ELR (cell line): Measurements from ENCODE around the gene CA5A.
"Not testable (repeated sequence)": the region's sequence is repeated elsewhere in the genome, so short reads cannot be mapped to it uniquely, and the experiment has no call there.

Experiments
- DNase-seq: peaks from one replicate; pipeline ENCODE4 v3.0.0-alpha.2; 2015; ENCODE audit warnings: low read depth

Gene CA5A

DNA sequence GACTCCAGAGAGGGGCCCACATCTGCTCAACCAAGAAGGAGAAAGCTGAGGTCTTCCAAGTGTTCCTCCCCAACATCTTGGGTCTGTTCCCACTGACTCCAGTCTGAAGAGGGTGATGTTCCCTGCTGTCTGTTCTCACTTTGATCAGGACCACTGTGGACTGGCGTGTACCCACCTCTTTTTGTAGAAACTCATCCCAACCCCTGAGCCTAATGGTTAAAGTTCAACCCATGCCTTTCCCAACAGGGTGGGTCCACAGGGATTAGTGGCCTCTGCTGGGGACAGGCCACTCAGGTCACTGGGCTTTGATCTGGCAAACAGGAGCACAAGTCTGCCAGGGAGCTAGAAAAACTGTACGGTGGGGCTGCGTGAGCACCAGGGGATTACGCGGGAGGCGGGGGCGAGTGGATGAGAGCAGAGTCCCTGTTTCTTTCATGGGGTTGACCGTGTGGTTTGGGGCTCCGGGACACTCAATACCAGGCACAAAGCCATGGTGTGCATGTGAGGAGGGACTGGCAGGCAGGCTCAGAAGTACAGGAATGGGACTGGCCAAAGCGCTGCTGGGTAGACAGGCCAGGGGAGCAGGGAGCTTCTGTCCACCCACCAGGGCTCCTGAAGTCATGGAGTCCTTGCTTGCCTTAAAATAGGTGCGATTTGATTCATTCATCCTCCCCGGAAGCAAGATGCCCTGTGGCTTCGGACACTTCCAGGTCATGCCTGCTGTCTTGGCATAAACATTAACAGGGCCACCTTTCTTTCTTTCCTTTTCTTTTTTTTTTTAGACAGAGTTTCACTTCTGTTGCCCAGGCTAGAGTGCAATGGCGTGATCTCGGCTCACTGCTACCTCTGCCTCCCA, at the start of gene CA5A:
TSS of gene CA5A (minus strand) at position 155 of the 856 bp plus-strand sequence. CDS start at position 76, 79 bp downstream.
- no peak for DNase-seq

- not testable (repeated sequence) for DNase-seq
Observed at GRCh38 chr16:87985493-87985892, 49.2 kb upstream of the CA5A start.

DNA sequence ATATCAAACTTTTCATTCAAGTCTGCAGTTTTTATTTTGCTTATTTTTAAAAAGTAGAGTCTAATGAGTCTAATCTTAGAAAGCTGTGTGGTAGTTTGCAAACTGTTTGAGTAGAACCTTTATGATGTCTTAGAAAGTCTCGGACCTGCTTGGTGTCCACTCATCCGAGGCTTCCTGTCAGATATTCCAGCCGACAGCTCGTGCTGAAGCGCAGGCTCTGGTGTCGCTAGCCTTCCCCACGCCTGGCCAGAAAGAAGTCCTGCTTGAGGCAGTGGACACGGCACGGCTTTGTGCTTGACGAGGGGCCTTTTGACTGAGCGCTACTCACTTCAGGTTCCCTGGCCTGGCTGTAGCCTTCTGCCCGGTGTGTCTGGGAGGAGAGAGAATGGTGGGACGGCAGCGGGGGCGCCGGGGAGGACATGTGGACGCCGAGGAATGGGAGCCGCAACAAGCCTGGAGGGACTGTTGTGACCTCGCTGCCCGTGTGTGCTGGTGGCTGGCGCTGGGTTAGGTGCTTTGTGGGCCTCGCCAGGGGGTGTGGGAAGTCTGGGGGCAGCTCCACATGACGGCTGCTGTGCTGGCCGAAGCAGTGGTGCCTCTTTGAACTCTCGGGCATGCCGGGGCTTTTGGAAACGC, 48.4 kb upstream of the CA5A start:
- no peak for DNase-seq

- DNase-seq: not testable (repeated sequence)
Observed at GRCh38 chr16:87984180-87984579, 47.9 kb upstream of the CA5A start.

- peak; percentile 53 for DNase-seq
Observed at GRCh38 chr16:87983737-87984097, 47.4 kb upstream of the CA5A start.

DNA sequence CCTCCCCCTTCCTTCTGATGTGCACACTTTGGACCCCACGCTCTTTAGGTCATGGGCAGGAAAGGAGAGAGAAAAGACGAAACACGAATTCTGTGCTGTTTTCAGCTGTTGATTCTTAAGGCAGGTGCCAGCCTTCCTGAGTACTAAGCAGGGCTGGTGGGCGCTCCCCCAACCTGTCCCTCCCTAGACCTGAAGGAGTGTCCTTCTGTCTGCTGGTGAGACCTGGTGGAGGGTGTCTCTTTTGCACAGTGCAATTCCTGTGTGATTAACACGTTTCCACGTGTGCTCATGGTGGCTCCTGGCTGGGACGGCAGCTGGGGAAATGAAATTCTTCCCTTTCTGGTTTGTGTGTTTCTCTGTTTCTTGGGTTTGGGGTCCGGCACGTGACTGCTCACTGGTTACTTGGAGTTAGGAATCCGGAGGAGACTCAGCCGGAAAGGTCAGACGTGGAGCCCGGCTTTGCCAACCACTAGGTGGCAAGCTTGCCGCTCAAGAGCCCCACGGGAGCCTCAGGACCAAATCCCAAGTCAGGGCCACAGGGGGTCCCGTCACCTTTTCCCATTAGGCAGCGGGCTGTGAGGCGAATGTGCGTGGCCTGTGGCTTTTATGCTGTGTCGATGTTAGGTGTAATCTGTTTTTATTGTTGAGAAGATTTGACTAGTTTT, 46.9 kb upstream of the CA5A start:
- DNase-seq: peak; percentile 20

- no peak for DNase-seq
Observed at GRCh38 chr16:87982581-87983041, 46.3 kb upstream of the CA5A start.

DNA sequence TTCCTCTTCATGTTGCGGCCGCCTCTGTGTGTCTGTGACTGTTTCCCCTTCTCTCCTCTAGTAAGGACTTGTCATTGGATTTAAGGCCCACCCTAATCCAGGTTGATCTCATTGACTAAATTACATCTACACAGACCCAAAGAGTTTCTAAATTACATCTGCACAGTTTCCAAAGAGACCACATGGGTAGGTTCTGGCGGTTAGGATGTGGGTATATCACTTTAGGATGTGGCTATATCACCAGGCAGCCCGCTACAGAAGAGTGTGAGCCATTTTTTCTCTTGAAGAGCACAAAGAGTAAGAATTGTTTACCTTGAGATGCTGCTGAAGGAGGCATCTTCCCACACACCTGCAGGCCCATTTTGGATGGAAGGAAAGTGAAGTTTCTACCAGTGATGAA, 45.0 kb upstream of the CA5A start:
- DNase-seq: not testable (repeated sequence)

DNA sequence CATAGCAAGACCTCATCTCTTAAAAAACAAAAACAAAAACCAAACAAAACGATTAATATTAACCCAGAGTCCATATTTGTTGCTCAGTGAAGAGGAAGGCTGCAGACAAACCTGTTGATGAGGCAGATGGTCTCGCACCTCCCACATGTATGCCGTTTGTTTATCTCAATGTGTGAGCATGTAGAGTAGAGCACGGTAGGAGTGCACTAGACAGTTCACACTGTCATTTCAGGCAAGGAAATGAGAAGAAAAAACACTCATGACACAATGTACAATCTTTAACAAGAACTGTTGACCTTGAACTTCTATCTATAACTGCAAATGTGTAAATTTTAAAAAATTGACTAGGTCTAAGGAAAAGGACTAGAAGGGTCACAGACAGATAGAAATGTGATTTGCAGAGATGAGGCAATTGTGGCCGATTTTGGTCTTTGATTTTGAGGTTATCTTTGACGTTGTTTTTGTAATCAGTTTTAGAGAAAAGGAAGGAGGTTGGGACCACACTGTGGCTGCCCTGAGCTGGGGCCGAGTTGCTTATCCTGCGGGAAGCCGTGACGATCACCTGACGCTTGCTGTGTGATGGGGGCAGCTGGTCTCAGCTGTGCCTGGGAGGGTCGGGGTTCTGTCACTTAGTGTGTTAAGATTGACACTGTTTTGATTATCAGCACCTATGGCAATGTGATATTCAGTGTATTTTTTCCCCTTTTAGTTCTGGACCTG, 43.7 kb upstream of the CA5A start:
- DNase-seq: not testable (repeated sequence)

DNA sequence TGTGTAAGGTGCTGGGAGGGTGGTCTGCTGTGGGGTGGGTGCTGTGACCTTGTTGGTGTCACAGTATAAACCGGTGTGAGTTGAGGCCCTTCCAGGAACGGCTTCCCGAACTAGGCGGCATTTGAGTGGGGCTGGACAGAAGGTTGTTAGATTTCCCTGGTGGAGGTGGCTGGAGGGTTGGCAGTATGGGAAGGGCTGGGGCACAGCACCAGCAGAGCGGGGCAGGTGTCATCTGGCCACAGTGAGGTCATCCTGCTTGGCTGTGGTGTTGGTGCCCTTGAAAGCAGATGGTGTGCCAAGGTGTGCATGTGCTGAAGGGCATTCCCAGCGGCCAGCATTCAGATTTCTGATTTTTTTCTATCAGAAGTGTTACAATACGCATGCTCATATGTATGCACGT, 43.0 kb upstream of the CA5A start:
- DNase-seq: no peak

DNA sequence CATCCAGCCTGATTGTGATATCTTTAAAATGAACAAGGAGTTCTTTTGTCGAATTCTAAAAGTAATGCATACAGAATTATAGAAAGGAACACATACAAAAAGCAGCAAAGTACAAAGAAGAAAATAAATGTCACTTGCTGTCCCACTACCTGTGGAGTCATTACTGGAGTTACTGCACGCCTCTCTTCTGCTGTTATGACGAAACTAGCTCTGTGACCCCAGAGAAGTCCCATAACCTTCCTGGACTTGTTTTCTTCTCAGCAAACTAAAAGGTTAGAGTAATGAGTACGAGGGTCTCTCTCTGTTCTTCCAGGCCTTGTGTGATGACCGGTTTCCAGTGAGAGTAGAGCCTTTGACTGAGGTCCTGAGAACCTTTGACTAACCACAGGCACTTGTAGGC, 41.8 kb upstream of the CA5A start:
- no peak for DNase-seq

- no peak for DNase-seq
Observed at GRCh38 chr16:87976665-87977064, 40.3 kb upstream of the CA5A start.

DNA sequence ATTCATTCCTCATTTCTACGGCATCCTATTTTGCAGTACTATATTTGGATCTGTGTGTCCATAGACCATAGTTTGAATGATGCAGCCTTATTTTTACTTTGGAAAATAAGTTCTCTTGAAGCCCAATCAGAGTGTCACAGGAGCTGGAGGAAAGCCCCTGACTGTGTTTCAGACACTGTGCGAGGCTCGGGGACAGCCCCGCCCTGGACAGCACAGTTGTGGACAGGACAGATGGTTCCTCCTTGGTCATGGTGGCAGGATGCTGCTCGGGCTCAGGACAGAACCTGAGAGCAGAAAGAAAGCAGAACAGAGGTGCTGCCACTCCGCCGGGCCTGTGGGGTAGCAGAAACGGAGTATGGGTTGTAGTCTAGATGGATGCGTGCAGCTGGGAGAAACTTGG, 37.8 kb upstream of the CA5A start:
- no peak for DNase-seq

DNA sequence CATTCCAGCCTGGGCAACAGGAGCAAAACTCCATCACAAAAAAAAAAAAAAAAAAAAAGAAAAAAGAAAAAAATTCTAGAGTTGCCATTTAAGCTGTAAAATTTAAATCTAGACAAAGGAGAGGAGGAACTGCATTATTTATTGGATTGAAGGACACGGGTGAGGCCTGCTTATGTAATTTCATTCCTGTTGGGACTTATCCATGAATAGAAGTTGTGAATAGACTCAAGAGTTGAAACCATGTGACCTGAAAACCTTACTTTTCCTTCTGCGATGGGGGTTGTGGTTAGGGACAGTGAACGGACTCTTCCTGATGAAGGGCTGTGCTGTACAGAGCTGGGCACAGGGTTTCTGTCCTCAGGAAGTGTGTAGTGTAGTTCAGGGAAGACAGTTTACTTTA, 37.4 kb upstream of the CA5A start:
- DNase-seq: no peak

DNA sequence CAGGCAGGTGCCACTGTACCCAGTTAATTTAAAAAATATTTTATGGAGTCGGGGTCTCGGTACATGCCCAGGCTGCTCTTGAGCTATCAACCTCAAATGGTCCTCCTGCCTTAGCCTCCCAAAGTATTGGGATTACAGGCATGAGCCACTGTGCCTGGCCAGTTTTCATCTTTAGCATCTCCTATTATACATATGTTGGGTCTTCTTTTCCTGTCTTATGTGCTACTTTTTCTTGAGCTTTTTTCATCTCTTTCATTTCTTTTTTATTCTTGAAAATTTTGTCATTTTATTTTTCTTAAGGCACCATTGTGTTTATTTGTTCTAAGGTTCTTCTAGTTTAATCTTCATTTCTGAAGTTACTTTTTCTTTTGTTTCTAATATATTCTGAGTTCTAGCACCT, 35.6 kb upstream of the CA5A start:
- DNase-seq: no peak

- DNase-seq: no peak
Observed at GRCh38 chr16:87970186-87970585, 33.9 kb upstream of the CA5A start.

DNA sequence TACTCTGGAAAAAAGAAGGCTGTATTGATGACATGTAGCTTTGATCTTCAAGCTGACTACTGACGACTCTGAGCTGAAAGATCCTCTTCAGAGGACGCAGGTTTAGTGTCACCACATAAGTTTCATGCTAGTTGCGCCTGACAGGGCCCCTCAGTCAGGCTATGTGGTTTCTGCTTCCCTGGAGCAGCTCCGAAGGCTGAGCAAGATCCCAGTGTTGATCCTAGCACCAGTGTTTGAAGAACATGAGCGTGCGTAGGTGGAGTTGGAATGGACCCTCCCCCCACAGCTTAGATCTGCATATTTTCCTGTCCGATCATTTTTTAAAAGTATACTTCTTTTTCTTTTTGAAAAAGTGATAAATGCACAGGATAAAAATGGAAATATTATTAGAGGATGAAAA, 32.2 kb upstream of the CA5A start:
- no peak for DNase-seq

DNA sequence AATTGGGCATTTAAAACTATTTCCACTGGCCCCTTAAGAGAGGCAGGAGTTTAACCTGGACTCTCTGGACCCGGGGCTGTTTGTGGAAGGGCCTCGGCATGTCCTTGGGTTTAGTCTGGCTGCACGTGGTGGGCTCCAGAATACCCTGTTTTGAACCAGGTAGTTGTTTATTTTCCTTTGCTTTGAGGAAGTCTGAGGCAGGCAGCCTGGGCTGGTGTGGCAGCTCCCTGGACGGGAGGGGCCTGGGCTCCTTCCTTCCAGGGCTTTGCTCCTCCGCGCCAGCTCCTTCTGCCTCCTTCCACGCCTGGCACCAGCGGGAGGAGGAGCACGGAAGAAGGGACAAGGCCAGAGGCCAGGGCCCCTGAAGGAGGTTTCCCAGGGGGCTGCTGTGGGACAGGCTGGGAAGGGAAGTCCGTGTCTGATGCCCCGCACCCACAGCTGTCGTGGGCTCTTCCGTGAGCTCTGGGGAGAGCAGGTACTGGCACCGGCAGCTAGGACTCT, 30.4 kb upstream of the CA5A start:
- DNase-seq: no peak

DNA sequence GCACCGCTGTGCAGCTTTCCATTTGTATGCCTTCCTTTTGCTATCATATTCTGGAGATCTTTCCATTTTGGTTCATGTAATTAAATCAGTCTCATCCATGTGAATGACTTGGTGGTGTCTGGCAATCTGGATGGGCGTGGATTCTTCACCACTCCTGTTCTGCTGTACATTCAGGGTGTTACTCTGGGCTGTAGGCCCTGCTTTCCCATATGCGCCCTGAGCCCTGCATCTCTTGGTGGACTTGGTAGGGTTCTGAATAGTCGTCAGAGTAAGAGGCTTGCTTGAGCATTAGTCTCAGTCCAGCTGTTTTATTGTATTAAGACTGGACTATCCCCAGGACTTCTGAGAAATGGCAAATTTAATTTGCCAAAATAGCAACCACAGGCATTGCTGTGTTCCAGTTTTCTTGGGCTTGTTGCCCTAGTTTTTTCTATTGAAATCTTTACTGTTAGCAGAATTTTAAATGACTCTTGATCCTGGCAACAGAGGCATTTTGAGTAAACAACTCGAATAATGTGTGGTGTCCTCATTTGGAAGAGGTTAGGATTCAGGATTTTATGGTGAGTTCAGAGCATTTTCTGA, 29.8 kb upstream of the CA5A start:
- DNase-seq: no peak

- DNase-seq: no peak
Observed at GRCh38 chr16:87965417-87965816, 29.1 kb upstream of the CA5A start.

DNA sequence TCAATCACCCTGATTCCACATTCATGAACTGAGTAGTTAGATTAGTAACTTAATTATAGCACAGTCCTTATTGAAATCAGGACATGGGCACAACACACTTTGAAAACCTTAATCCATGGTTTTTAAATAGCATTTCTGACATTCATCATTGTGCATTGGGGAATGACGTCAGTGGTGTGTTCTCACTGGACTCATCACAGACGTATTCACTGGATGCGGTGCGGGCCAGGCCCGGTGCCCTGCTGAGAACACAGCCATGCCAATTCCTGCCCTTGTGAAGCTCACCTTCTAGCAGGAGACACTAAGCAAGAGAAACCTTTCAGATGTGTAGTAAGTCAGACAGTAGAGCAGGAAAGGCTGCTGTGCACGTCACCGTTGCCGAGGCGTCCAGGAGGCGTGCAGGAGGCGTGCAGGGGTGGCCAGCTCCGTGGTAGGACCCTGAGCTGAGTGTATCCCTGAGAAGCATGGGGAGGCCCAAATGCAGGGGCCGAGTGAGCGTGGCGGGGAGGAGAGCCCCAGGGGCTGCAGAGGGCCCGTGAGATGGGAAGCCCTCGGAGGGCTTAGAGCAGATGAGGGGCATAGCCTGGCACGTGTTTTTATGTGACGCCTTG, 27.8 kb upstream of the CA5A start:
- no peak for DNase-seq
